HepG2 (cell line): ENCODE data around the gene FOXN3. TPM values are rescaled to one million over a fixed set of nuclear protein-coding genes. Genes with fewer than 3 reads are reported as not detected.

Source experiments
- CSRNP2 ChIP-seq: sonication (generic); formaldehyde crosslinking; conservative IDR thresholded peaks from 2 replicates; pipeline ENCODE4 v1.8.0; 2022; ENCODE audit warnings: low read depth, missing genetic modification reagents
- SCMH1 ChIP-seq: sonication (generic); formaldehyde crosslinking; IDR thresholded peaks from 2 replicates; pipeline ENCODE4 v1.9.0; 2021; ENCODE audit warnings: missing genetic modification reagents, mild to moderate bottlenecking, borderline replicate concordance
- ZNF30 ChIP-seq: sonication (generic); formaldehyde crosslinking; IDR thresholded peaks from 2 replicates; pipeline ENCODE4 v1.5.0; 2020; ENCODE audit warnings: mild to moderate bottlenecking, missing genetic modification reagents
- polyA plus RNA-seq, 8 experiments: library from polyadenylated mRNA; depleted of rRNA in 3 of 8; stranded (reverse) in 7 of 8; unstranded in 1 of 8; fragments of >200 nt; fragmentation: Illumina TruSeq in 4 of 8; extraction: Trizol in 4 of 8; gene quantifications; 2 replicates each; pipeline versions ENCODE4 v1.2.1 to v1.2.3, GENCODE V29; 2011 to 2016; ENCODE audit warnings: low read depth in 4 of 8, missing spikeins in 1 of 8, mixed read lengths in 1 of 8; ENCODE audit not compliant: insufficient read depth in 1 of 8
- total RNA-seq, 5 experiments: library from RNA; depleted of rRNA; stranded (reverse); fragments of >200 nt; fragmentation: Illumina TruSeq; extraction: Trizol; gene quantifications; 2 replicates each; pipeline ENCODE4 v1.2.3, GENCODE V29; 2016; ENCODE audit warnings: low read depth in 1 of 5
- TF ChIP-seq, protein P1 (sequence below): IDR thresholded peaks from 2 replicates; pipeline ENCODE4 v1.6.1; 2016
- TF ChIP-seq, protein P2 (sequence below): sonication (generic); formaldehyde crosslinking; IDR thresholded peaks from 2 replicates; pipeline ENCODE4 v1.4.0; 2020; ENCODE audit warnings: mild to moderate bottlenecking, missing genetic modification reagents

FOXN3 gene
- total and polyA plus RNA-seq, 2 of the 13 experiments (the other 11 are each of a cell fraction or from before 2014, with no cell fraction given), result 32.4 to 70.2 TPM

- no peak for TF ChIP-seq SCMH1 (CRISPR knock-in tag)
- TF ChIP-seq, protein P1, sequence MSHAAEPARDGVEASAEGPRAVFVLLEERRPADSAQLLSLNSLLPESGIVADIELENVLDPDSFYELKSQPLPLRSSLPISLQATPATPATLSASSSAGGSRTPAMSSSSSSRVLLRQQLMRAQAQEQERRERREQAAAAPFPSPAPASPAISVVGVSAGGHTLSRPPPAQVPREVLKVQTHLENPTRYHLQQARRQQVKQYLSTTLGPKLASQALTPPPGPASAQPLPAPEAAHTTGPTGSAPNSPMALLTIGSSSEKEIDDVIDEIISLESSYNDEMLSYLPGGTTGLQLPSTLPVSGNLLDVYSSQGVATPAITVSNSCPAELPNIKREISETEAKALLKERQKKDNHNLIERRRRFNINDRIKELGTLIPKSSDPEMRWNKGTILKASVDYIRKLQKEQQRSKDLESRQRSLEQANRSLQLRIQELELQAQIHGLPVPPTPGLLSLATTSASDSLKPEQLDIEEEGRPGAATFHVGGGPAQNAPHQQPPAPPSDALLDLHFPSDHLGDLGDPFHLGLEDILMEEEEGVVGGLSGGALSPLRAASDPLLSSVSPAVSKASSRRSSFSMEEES (CRISPR knock-in tag), result peak; percentile 80; the same call in 1 of the 2 replicates
- TF ChIP-seq, protein P2, sequence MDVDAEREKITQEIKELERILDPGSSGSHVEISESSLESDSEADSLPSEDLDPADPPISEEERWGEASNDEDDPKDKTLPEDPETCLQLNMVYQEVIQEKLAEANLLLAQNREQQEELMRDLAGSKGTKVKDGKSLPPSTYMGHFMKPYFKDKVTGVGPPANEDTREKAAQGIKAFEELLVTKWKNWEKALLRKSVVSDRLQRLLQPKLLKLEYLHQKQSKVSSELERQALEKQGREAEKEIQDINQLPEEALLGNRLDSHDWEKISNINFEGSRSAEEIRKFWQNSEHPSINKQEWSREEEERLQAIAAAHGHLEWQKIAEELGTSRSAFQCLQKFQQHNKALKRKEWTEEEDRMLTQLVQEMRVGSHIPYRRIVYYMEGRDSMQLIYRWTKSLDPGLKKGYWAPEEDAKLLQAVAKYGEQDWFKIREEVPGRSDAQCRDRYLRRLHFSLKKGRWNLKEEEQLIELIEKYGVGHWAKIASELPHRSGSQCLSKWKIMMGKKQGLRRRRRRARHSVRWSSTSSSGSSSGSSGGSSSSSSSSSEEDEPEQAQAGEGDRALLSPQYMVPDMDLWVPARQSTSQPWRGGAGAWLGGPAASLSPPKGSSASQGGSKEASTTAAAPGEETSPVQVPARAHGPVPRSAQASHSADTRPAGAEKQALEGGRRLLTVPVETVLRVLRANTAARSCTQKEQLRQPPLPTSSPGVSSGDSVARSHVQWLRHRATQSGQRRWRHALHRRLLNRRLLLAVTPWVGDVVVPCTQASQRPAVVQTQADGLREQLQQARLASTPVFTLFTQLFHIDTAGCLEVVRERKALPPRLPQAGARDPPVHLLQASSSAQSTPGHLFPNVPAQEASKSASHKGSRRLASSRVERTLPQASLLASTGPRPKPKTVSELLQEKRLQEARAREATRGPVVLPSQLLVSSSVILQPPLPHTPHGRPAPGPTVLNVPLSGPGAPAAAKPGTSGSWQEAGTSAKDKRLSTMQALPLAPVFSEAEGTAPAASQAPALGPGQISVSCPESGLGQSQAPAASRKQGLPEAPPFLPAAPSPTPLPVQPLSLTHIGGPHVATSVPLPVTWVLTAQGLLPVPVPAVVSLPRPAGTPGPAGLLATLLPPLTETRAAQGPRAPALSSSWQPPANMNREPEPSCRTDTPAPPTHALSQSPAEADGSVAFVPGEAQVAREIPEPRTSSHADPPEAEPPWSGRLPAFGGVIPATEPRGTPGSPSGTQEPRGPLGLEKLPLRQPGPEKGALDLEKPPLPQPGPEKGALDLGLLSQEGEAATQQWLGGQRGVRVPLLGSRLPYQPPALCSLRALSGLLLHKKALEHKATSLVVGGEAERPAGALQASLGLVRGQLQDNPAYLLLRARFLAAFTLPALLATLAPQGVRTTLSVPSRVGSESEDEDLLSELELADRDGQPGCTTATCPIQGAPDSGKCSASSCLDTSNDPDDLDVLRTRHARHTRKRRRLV, result no peak
- TF ChIP-seq CSRNP2 (CRISPR knock-in tag), result no peak
- TF ChIP-seq ZNF30 (CRISPR knock-in tag), result no peak
Observed at GRCh38 chr14:89417091-89417464, at the start of gene FOXN3 (continued).
